ENCODE results near the gene MAST3.

DNA sequence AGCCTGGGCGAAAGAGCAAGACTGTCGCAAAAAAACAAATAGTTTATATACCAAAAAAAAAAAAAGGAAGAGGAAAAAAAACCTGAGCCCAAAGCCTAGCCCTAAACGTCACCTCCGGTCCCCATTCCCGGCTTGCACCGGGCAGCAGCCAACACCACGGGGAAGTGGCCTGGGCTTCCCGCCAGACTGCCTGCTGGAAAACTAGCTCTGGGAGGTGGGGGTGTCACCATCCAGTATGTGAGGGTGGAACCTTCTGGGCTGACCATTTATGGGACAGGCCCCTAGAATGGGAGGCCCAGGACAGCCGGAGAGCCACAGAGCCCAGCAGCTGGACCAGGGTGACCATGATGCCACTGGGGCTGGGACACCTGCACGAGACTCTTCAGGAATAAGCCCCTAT, 48.2 kb upstream of the MAST3 start:
- peak in 3 of 4 donors; percentile 18 to 84 (median 40) for TF ChIP-seq POLR2AphosphoS5 (IDR thresholded peaks at IDR 0.05)
- TF ChIP-seq, protein P1, sequence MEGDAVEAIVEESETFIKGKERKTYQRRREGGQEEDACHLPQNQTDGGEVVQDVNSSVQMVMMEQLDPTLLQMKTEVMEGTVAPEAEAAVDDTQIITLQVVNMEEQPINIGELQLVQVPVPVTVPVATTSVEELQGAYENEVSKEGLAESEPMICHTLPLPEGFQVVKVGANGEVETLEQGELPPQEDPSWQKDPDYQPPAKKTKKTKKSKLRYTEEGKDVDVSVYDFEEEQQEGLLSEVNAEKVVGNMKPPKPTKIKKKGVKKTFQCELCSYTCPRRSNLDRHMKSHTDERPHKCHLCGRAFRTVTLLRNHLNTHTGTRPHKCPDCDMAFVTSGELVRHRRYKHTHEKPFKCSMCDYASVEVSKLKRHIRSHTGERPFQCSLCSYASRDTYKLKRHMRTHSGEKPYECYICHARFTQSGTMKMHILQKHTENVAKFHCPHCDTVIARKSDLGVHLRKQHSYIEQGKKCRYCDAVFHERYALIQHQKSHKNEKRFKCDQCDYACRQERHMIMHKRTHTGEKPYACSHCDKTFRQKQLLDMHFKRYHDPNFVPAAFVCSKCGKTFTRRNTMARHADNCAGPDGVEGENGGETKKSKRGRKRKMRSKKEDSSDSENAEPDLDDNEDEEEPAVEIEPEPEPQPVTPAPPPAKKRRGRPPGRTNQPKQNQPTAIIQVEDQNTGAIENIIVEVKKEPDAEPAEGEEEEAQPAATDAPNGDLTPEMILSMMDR (IDR thresholded peaks at IDR 0.05), result no peak
